ENCODE results near the gene FMNL1. TPM values are rescaled to one million over a fixed set of nuclear protein-coding genes. Genes with fewer than 3 reads are reported as not detected.

FMNL1 gene
- polyA plus RNA-seq: 10 to 100 TPM in 1 of 4 donors, 1 to 10 TPM in 3; 3.1 to 15.4 (median 6.9) TPM
- long read RNA-seq, donor 1: 0 reads
- long read RNA-seq, donor 2: 0 reads
- long read RNA-seq, donor 3, partial matches to known transcripts: 0 of 1 reads
- long read RNA-seq, donor 3, other reads (novel, unspliced or antisense): 0 of 1 reads
- long read RNA-seq, donor 4: 0 reads
- long read RNA-seq, donor 5: 0 reads
- long read RNA-seq, donor 6: 0 reads
- long read RNA-seq, donor 7: 0 reads
- long read RNA-seq, donor 8: 0 reads
- long read RNA-seq, donor 9: 0 reads
- long read RNA-seq, donor 10: 0 reads

DNA sequence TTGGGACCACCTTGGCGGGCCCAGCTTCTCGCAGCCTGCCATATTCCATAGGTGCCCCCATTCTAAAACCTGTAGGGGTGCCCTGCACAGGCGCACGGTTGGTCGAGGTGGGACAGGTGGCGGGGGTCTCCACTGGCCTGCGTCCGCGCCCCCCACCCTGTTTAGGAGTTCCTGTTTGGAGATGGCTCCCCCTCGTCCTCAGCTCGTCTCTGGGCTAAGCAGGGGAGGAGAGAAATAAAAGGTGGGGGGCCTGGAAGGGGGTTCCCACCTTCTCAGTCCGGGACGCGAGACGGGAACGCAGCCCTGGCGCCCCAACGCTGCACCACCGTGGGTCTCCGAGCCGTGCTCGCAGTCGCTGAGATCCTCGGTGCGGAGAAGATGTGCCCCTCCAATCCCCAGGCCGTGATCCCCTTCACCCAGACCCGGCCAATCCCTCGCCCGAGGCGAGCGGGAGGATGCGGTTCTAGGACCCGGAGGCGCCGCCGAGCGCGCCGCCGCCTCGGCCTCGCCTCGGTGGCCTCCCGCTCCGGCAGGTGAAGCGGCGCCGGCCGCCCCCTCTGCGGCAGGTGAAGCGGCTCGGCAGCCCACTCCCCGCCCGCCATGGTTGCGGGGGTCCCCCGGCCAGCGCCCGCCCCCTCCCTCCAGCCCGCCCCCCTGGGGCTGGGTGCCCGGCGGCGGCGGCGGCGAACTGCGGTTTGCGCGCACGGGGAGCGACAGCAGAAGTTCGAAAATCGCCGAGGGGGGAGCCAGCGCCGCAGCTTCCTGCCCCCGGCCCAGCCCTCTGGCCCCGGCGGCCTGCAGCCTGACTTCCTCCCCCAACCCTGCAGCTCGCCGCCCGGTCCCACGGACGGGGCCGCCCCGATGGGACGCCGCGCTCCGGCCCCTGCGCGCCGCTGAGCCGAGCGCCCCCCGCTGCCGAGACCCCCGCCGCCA, at the start of gene FMNL1:
Gene FMNL1, plus strand, starts transcription at position 805 of the 933 bp plus-strand sequence. CDS start 240 bp downstream, outside the sequence.
- FAIRE-seq: no peak
- peak within 1 kb of the TSS; percentile 29 to 73 (median 73) for H3K4me3 ChIP-seq (ENCODE audit: low read depth in 1 of 3, low read length in 3 of 3)
- DNase-seq: peak in 1 of 2 donors; percentile 54
- H3K36me3 ChIP-seq (ENCODE audit: control insufficient read depth in 3 of 3, insufficient read depth in 2 of 3, low read depth in 1 of 3, low read length in 3 of 3): no peaks in the 10 kb centered on the region
- peak within 1 kb of the TSS in 2 of 3 donors; percentile 27 to 90 for H3K27ac ChIP-seq (ENCODE audit: low read depth in 1 of 3, low read length in 2 of 3)
- peaks cover 0 to 3% (median 0%) of the 10 kb centered on the region in 3 donors for H3K4me1 ChIP-seq (ENCODE audit: control insufficient read depth in 3 of 3, insufficient read depth in 2 of 3, low read depth in 1 of 3, low read length in 2 of 3)
- WGBS, 3 donors: 3 to 5% (median 4%) methylated on average over 39 to 98 of the region's 98 CpGs
- H3K27me3 ChIP-seq (ENCODE audit: control insufficient read depth in 3 of 3, insufficient read depth in 3 of 3, low read length in 3 of 3): peaks cover 0 to 41% (median 2%) of the 10 kb centered on the region in 3 donors
- H3K9me3 ChIP-seq (ENCODE audit: control insufficient read depth in 2 of 2, insufficient read depth in 1 of 2, low read depth in 1 of 2, low read length in 1 of 2): no peaks in the 10 kb centered on the region

DNA sequence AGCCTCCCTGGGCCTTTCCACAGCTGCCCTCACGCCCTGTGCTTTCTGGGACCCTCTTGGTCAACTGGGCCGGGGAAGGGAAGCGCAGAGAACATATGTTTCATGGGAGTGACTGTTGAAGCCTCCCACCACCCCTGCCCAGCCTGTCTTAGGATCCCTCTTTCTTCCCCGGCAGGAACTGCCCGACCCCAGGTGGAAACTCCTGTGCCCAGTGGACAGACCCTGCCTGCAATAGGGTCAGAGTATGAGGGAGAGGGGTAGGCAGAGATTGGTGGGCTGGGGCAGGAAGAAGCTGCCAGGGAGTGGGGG, 49.5 kb upstream of the FMNL1 start:
- H3K4me3 ChIP-seq (ENCODE audit: low read depth in 1 of 3, low read length in 3 of 3): peak overlapping the region in 1 of 3 donors; percentile 3
- H3K27ac ChIP-seq (ENCODE audit: low read depth in 1 of 3, low read length in 2 of 3): peak overlapping the region; percentile 69 to 95 (median 73)
- H3K36me3 ChIP-seq (ENCODE audit: control insufficient read depth in 3 of 3, insufficient read depth in 2 of 3, low read depth in 1 of 3, low read length in 3 of 3): peaks cover 0 to 19% (median 3%) of the 10 kb centered on the region in 3 donors
- no peak for DNase-seq
- H3K27me3 ChIP-seq (ENCODE audit: control insufficient read depth in 3 of 3, insufficient read depth in 3 of 3, low read length in 3 of 3): no peaks in the 10 kb centered on the region
- no peaks in the 10 kb centered on the region for H3K9me3 ChIP-seq (ENCODE audit: control insufficient read depth in 2 of 2, insufficient read depth in 1 of 2, low read depth in 1 of 2, low read length in 1 of 2)
- FAIRE-seq: no peak
- 57 to 63% (median 63%) methylated on average over 5 of the region's 5 CpGs for WGBS, 3 donors
- H3K4me1 ChIP-seq (ENCODE audit: control insufficient read depth in 3 of 3, insufficient read depth in 2 of 3, low read depth in 1 of 3, low read length in 2 of 3): peaks cover 5 to 64% (median 9%) of the 10 kb centered on the region in 3 donors

DNA sequence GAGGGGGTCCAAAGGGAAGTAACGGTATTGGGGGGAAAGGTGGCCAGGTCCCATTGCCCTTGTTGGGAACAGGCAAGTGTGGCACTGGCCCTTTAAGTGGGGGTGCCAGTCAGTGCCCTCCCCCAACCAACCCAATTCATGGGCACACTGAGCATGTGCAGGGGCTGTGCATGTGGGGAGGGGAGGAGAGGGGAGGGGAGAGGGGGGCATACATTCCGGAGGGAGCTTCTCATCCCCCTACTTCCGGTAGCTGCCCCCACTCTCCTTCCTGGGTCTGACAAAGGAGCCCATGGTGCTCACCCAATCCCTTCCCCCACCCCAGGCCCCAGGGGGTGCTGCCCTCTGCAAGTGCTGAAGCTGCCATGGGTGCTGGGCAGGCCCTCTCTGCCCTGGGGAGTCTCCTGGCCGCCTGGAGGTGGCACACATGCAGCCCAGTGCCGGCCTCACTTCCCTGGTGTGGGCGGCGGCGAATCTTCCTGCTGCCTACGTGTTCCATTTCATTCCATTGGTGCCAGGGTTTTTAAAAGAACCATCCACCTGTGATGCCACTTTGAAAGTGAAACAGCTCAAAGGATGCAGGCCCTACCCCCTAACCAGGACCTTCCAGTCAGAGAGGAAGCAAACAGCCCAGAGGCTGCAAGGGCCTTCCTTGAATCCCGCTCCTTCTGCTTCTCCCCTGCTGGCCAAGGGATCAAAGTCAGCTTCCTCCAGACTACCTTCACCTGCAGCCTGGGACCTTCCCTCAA, 49.0 kb upstream of the FMNL1 start:
- FAIRE-seq (no peak), DNase-seq (peak; percentile 73 to 75)
- H3K36me3 ChIP-seq (ENCODE audit: control insufficient read depth in 3 of 3, insufficient read depth in 2 of 3, low read depth in 1 of 3, low read length in 3 of 3): peaks cover 0 to 19% (median 3%) of the 10 kb centered on the region in 3 donors
- H3K27me3 ChIP-seq (ENCODE audit: control insufficient read depth in 3 of 3, insufficient read depth in 3 of 3, low read length in 3 of 3): no peaks in the 10 kb centered on the region
- no peaks in the 10 kb centered on the region for H3K9me3 ChIP-seq (ENCODE audit: control insufficient read depth in 2 of 2, insufficient read depth in 1 of 2, low read depth in 1 of 2, low read length in 1 of 2)
- H3K4me1 ChIP-seq (ENCODE audit: control insufficient read depth in 3 of 3, insufficient read depth in 2 of 3, low read depth in 1 of 3, low read length in 2 of 3): peaks cover 5 to 64% (median 9%) of the 10 kb centered on the region in 3 donors
- WGBS, 3 donors: 2 to 26% (median 25%) methylated on average over 8 to 10 of the region's 10 CpGs
- peak overlapping the region in 2 of 3 donors; percentile 13 to 39 for H3K4me3 ChIP-seq (ENCODE audit: low read depth in 1 of 3, low read length in 3 of 3)
- peak overlapping the region; percentile 73 to 95 (median 76) for H3K27ac ChIP-seq (ENCODE audit: low read depth in 1 of 3, low read length in 2 of 3)

GRCh38 chr17:45175759-45176115, 45.9 kb upstream of the FMNL1 start:
- 58 to 68% (median 63%) methylated on average over 3 of the region's 3 CpGs for WGBS, 3 donors
- H3K9me3 ChIP-seq (ENCODE audit: control insufficient read depth in 2 of 2, insufficient read depth in 1 of 2, low read depth in 1 of 2, low read length in 1 of 2): no peaks in the 10 kb centered on the region
- H3K27ac ChIP-seq (ENCODE audit: low read depth in 1 of 3, low read length in 2 of 3): peak overlapping the region in 2 of 3 donors; percentile 12 to 73
- H3K4me3 ChIP-seq (ENCODE audit: low read depth in 1 of 3, low read length in 3 of 3): no peak overlapping the region
- peaks cover 5 to 47% (median 9%) of the 10 kb centered on the region in 3 donors for H3K4me1 ChIP-seq (ENCODE audit: control insufficient read depth in 3 of 3, insufficient read depth in 2 of 3, low read depth in 1 of 3, low read length in 2 of 3)
- no peaks in the 10 kb centered on the region for H3K36me3 ChIP-seq (ENCODE audit: control insufficient read depth in 3 of 3, insufficient read depth in 2 of 3, low read depth in 1 of 3, low read length in 3 of 3)
- FAIRE-seq (no peak), DNase-seq (no peak)
- no peaks in the 10 kb centered on the region for H3K27me3 ChIP-seq (ENCODE audit: control insufficient read depth in 3 of 3, insufficient read depth in 3 of 3, low read length in 3 of 3)

GRCh38 chr17:45177563-45177962, 44.1 kb upstream of the FMNL1 start:
- H3K4me3 ChIP-seq (ENCODE audit: low read depth in 1 of 3, low read length in 3 of 3): no peak overlapping the region
- H3K27me3 ChIP-seq (ENCODE audit: control insufficient read depth in 3 of 3, insufficient read depth in 3 of 3, low read length in 3 of 3): no peaks in the 10 kb centered on the region
- no peaks in the 10 kb centered on the region for H3K9me3 ChIP-seq (ENCODE audit: control insufficient read depth in 2 of 2, insufficient read depth in 1 of 2, low read depth in 1 of 2, low read length in 1 of 2)
- WGBS, 3 donors: 80 to 87% (median 86%) methylated on average over 7 of the region's 7 CpGs
- FAIRE-seq (no peak), DNase-seq (no peak)
- no peaks in the 10 kb centered on the region for H3K36me3 ChIP-seq (ENCODE audit: control insufficient read depth in 3 of 3, insufficient read depth in 2 of 3, low read depth in 1 of 3, low read length in 3 of 3)
- no peak overlapping the region for H3K27ac ChIP-seq (ENCODE audit: low read depth in 1 of 3, low read length in 2 of 3)
- H3K4me1 ChIP-seq (ENCODE audit: control insufficient read depth in 3 of 3, insufficient read depth in 2 of 3, low read depth in 1 of 3, low read length in 2 of 3): peaks cover 0 to 32% (median 0%) of the 10 kb centered on the region in 3 donors

DNA sequence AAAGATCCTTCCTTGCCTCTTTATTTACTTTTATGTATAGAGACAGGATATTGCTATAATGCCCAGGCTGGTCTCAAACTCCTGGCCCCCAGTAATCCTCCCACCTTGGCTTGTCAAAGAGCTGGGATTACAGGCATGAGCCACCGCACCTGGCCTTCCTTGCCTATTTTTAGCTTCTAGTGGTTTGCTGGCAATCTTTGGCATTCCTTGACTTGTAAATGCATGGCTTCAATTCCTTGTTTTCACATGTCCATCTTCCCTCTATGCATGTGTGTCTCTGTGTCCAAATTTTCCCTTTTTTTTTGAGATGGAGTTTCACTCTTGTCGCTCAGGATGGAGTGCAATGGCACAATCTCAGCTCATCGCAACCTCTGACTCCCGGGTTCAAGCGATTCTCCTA, 37.5 kb upstream of the FMNL1 start:
- FAIRE-seq (no peak), DNase-seq (no peak)
- H3K36me3 ChIP-seq (ENCODE audit: control insufficient read depth in 3 of 3, insufficient read depth in 2 of 3, low read depth in 1 of 3, low read length in 3 of 3): no peaks in the 10 kb centered on the region
- H3K27me3 ChIP-seq (ENCODE audit: control insufficient read depth in 3 of 3, insufficient read depth in 3 of 3, low read length in 3 of 3): no peaks in the 10 kb centered on the region
- H3K4me1 ChIP-seq (ENCODE audit: control insufficient read depth in 3 of 3, insufficient read depth in 2 of 3, low read depth in 1 of 3, low read length in 2 of 3): peaks cover 0 to 18% (median 3%) of the 10 kb centered on the region in 3 donors
- 93 to 96% (median 96%) methylated on average over 5 of the region's 5 CpGs for WGBS, 3 donors
- no peak overlapping the region for H3K4me3 ChIP-seq (ENCODE audit: low read depth in 1 of 3, low read length in 3 of 3)
- no peaks in the 10 kb centered on the region for H3K9me3 ChIP-seq (ENCODE audit: control insufficient read depth in 2 of 2, insufficient read depth in 1 of 2, low read depth in 1 of 2, low read length in 1 of 2)
- H3K27ac ChIP-seq (ENCODE audit: low read depth in 1 of 3, low read length in 2 of 3): no peak overlapping the region

DNA sequence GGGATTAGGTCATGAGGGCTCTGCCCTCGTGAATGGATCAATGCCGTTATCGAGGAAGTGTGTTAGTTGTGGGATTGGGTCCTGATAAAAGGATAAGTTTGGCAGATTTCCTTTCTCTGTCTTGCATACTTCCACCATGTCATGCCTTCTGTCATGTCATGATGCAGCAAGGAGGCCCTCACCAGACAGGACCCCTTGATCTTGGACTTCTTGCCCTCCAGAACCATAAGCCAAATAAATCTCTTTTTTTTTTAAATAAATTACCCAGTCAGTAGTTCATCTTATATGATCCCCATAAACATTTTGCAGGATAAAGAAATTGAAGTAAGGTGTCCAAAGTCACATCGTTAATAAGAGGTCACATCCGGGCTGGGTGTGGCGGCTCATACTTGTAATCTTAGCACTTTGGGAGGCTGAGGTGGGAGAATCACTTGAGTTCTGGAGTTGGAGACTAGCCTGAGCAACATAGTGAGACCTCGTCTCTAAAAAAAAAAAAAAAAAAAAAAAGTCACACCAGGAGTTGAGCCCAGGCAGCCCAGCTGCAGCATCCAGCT, 34.8 kb upstream of the FMNL1 start:
- FAIRE-seq: no peak
- 10 to 46% (median 29%) methylated on average over 7 of the region's 7 CpGs for WGBS, 3 donors
- Histone ChIP-seq H3K27ac (ENCODE audit: low read depth in 1 of 3, low read length in 2 of 3) (peak overlapping the region in 1 of 3 donors; percentile 54), H3K4me1 (ENCODE audit: control insufficient read depth in 3 of 3, insufficient read depth in 2 of 3, low read depth in 1 of 3, low read length in 2 of 3) (peaks cover 0 to 37% (median 3%) of the 10 kb centered on the region in 3 donors), H3K9me3 (ENCODE audit: control insufficient read depth in 2 of 2, insufficient read depth in 1 of 2, low read depth in 1 of 2, low read length in 1 of 2) (no peaks in the 10 kb centered on the region), H3K36me3 (ENCODE audit: control insufficient read depth in 3 of 3, insufficient read depth in 2 of 3, low read depth in 1 of 3, low read length in 3 of 3) (no peaks in the 10 kb centered on the region), H3K4me3 (ENCODE audit: low read depth in 1 of 3, low read length in 3 of 3) (no peak overlapping the region), H3K27me3 (ENCODE audit: control insufficient read depth in 3 of 3, insufficient read depth in 3 of 3, low read length in 3 of 3) (no peaks in the 10 kb centered on the region)
- DNase-seq: peak; percentile 66 to 73

GRCh38 chr17:45189009-45189408, 32.7 kb upstream of the FMNL1 start:
- Histone ChIP-seq H3K4me3 (ENCODE audit: low read depth in 1 of 3, low read length in 3 of 3) (no peak overlapping the region), H3K27ac (ENCODE audit: low read depth in 1 of 3, low read length in 2 of 3) (no peak overlapping the region), H3K36me3 (ENCODE audit: control insufficient read depth in 3 of 3, insufficient read depth in 2 of 3, low read depth in 1 of 3, low read length in 3 of 3) (no peaks in the 10 kb centered on the region), H3K9me3 (ENCODE audit: control insufficient read depth in 2 of 2, insufficient read depth in 1 of 2, low read depth in 1 of 2, low read length in 1 of 2) (no peaks in the 10 kb centered on the region), H3K4me1 (ENCODE audit: control insufficient read depth in 3 of 3, insufficient read depth in 2 of 3, low read depth in 1 of 3, low read length in 2 of 3) (peaks cover 0 to 32% (median 3%) of the 10 kb centered on the region in 3 donors), H3K27me3 (ENCODE audit: control insufficient read depth in 3 of 3, insufficient read depth in 3 of 3, low read length in 3 of 3) (no peaks in the 10 kb centered on the region)
- no peak for FAIRE-seq
- 82 to 88% (median 87%) methylated on average over 2 of the region's 2 CpGs for WGBS, 3 donors
- no peak for DNase-seq

All from small intestine (tissue), 16 donors.